DMS53 treated with DMSO at 0.1 percent for 48 hours (cell line): ENCODE results near the gene NAT8.
"Not testable (repeated sequence)": the region's sequence is repeated elsewhere in the genome, so short reads cannot be mapped to it uniquely, and the experiment has no call there.

ENCODE experiments used
- DNase-seq: peaks from one replicate; lab custom pipeline; 2025; ENCODE audit not compliant: unreplicated experiment; lab: John Stamatoyannopoulos, UW

NAT8 gene

GRCh38 chr2:73638429-73638828 is 3.8 kb downstream of the NAT8 start:
- DNase-seq, result no peak

GRCh38 chr2:73636977-73637376 is 5.2 kb downstream of the NAT8 start:
- not testable (repeated sequence) for DNase-seq

GRCh38 chr2:73630662-73631266 is 11.5 kb downstream of the NAT8 start:
- DNase-seq, result not testable (repeated sequence)

GRCh38 chr2:73628493-73628892 is 13.7 kb downstream of the NAT8 start:
- DNase-seq, result not testable (repeated sequence)

- not testable (repeated sequence) for DNase-seq
Observed at GRCh38 chr2:73626237-73626636, 16.0 kb downstream of the NAT8 start.

GRCh38 chr2:73624625-73625024 is 17.6 kb downstream of the NAT8 start:
- not testable (repeated sequence) for DNase-seq

GRCh38 chr2:73624036-73624435 is 18.2 kb downstream of the NAT8 start:
- DNase-seq, result not testable (repeated sequence)

- DNase-seq, result not testable (repeated sequence)
Observed at GRCh38 chr2:73619925-73620324, 22.3 kb downstream of the NAT8 start.

GRCh38 chr2:73614997-73615396 is 27.2 kb downstream of the NAT8 start:
- no peak for DNase-seq

- no peak for DNase-seq
Observed at GRCh38 chr2:73614105-73614504, 28.1 kb downstream of the NAT8 start.

- DNase-seq, result no peak
Observed at GRCh38 chr2:73611867-73612266, 30.4 kb downstream of the NAT8 start.

GRCh38 chr2:73611193-73611592 is 31.0 kb downstream of the NAT8 start:
- DNase-seq, result no peak

GRCh38 chr2:73610111-73610510 is 32.1 kb downstream of the NAT8 start:
- DNase-seq, result no peak

- not testable (repeated sequence) for DNase-seq
Observed at GRCh38 chr2:73604589-73604988, 37.6 kb downstream of the NAT8 start.

GRCh38 chr2:73603099-73603588 is 39.1 kb downstream of the NAT8 start:
- not testable (repeated sequence) for DNase-seq

- DNase-seq, result no peak
Observed at GRCh38 chr2:73601780-73602179, 40.4 kb downstream of the NAT8 start.

GRCh38 chr2:73594251-73594650 is 48.0 kb downstream of the NAT8 start:
- no peak for DNase-seq

- no peak for DNase-seq
Observed at GRCh38 chr2:73593680-73594079, 48.5 kb downstream of the NAT8 start.
